Liver (tissue), 9 donors: ENCODE data around the gene TM4SF1. TPM values are rescaled to one million over a fixed set of nuclear protein-coding genes. Genes with fewer than 3 reads are reported as not detected.

ENCODE experiments used
- DNase-seq: peaks from one replicate; pipeline ENCODE4 v3.0.0-alpha.2; 2017; ENCODE audit warnings: low spot score
- H3K27ac ChIP-seq, 2 donors: one replicate each; pipeline ENCODE4 v1.7.0; 2013; ENCODE audit warnings: inconsistent platforms in 2 of 2, low read length in 2 of 2, control low read depth in 1 of 2, low read depth in 1 of 2, mild to moderate bottlenecking in 1 of 2
- H3K27me3 ChIP-seq, 4 donors: one replicate each; pipeline versions ENCODE4 v1.6.1 to v1.7.0; 2013; ENCODE audit warnings: low read length in 3 of 4, inconsistent platforms in 1 of 4, mild to moderate bottlenecking in 1 of 4, moderate library complexity in 1 of 4; ENCODE audit not compliant: control insufficient read depth in 4 of 4, insufficient read depth in 4 of 4
- H3K36me3 ChIP-seq, 4 donors: one replicate each; pipeline versions ENCODE4 v1.6.1 to v1.7.0; 2013; ENCODE audit warnings: low read length in 3 of 4, mild to moderate bottlenecking in 3 of 4, low read depth in 1 of 4, moderate library complexity in 1 of 4; ENCODE audit not compliant: control insufficient read depth in 4 of 4, insufficient read depth in 3 of 4
- H3K4me1 ChIP-seq, 4 donors: one replicate each; pipeline versions ENCODE4 v1.6.1 to v1.7.0; 2013; ENCODE audit warnings: low read length in 3 of 4, mild to moderate bottlenecking in 3 of 4, moderate library complexity in 1 of 4; ENCODE audit not compliant: control insufficient read depth in 4 of 4, insufficient read depth in 4 of 4
- H3K4me3 ChIP-seq, 3 donors: one replicate each; pipeline versions ENCODE4 v1.6.1 to v1.7.0; 2013; ENCODE audit warnings: low read length in 3 of 3, control low read depth in 1 of 3, low read depth in 1 of 3, mild to moderate bottlenecking in 1 of 3
- H3K9ac ChIP-seq, 2 donors: one replicate each; pipeline ENCODE4 v1.7.0; 2013; ENCODE audit warnings: low read length in 2 of 2, mild to moderate bottlenecking in 2 of 2, moderate library complexity in 2 of 2, control low read depth in 1 of 2, low read depth in 1 of 2
- H3K9me3 ChIP-seq, 4 donors: one replicate each; pipeline versions ENCODE4 v1.6.1 to v1.7.0; 2013; ENCODE audit warnings: low read length in 3 of 4; ENCODE audit not compliant: control insufficient read depth in 4 of 4
- ATF3 ChIP-seq: IDR thresholded peaks from 2 replicates; pipeline ENCODE4 v1.6.1; 2016; ENCODE audit warnings: antibody characterized with exemption
- CTCF ChIP-seq: fragments of 150-350 bp; IDR thresholded peaks from 2 replicates; pipeline ENCODE4 v1.5.1; 2017; ENCODE audit warnings: improper control_type of control experiment, low read depth, low read length; ENCODE audit not compliant: missing input control
- FOXA2 ChIP-seq: IDR thresholded peaks from 2 replicates; pipeline ENCODE4 v1.6.1; 2016; ENCODE audit warnings: antibody characterized with exemption
- HNF4A ChIP-seq, 2 donors: conservative IDR thresholded peaks; 2 replicates each; pipeline ENCODE4 v1.6.1; 2016; ENCODE audit warnings: antibody characterized with exemption in 2 of 2, mild to moderate bottlenecking in 2 of 2
- JUND ChIP-seq, 2 donors: IDR thresholded peaks; 2 replicates each; pipeline ENCODE4 v1.6.1; 2016; ENCODE audit warnings: antibody characterized with exemption in 2 of 2
- MAX ChIP-seq: IDR thresholded peaks from 2 replicates; pipeline ENCODE4 v1.6.1; 2016; ENCODE audit warnings: antibody characterized with exemption
- NR2F2 ChIP-seq: IDR thresholded peaks from 2 replicates; pipeline ENCODE4 v1.6.1; 2016; ENCODE audit warnings: antibody characterized with exemption
- RAD21 ChIP-seq, 2 donors: IDR thresholded peaks; 2 replicates each; pipeline ENCODE4 v1.6.1; 2016; ENCODE audit warnings: antibody characterized with exemption in 2 of 2, mild to moderate bottlenecking in 2 of 2
- REST ChIP-seq: IDR thresholded peaks from 2 replicates; pipeline ENCODE4 v1.6.1; 2016; ENCODE audit warnings: antibody characterized with exemption, mild to moderate bottlenecking
- RXRA ChIP-seq, 2 donors: IDR thresholded peaks; 2 replicates each; pipeline ENCODE4 v1.6.1; 2017 to 2018; ENCODE audit warnings: antibody characterized with exemption in 2 of 2, mild to moderate bottlenecking in 1 of 2
- SP1 ChIP-seq: IDR thresholded peaks from 2 replicates; pipeline ENCODE4 v1.6.1; 2018; ENCODE audit warnings: antibody characterized with exemption, mild to moderate bottlenecking
- TAF1 ChIP-seq: conservative IDR thresholded peaks from 2 replicates; pipeline ENCODE4 v1.6.1; 2016; ENCODE audit warnings: antibody characterized with exemption, mild to moderate bottlenecking
- YY1 ChIP-seq: IDR thresholded peaks from 2 replicates; pipeline ENCODE4 v1.6.1; 2016; ENCODE audit warnings: antibody characterized with exemption, mild to moderate bottlenecking
- ZBTB33 ChIP-seq: IDR thresholded peaks from 2 replicates; pipeline ENCODE4 v1.6.1; 2016; ENCODE audit warnings: antibody characterized with exemption
- WGBS: extraction: QIAGEN DNeasy Blood & Tissue Kit; methylation state at CpG from one replicate; pipeline ENCODE4 v1.1.7; 2013; 5-methylcytosine and 5-hydroxymethylcytosine counted together
- polyA plus RNA-seq, 2 donors: library from polyadenylated mRNA; stranded (reverse) in 1 of 2; unstranded in 1 of 2; fragments of 200-250 nt in 1 of 2; fragments of >200 nt in 1 of 2; fragmentation: Nextera tagmentation in 1 of 2; extraction: Ambion mirVana in 1 of 2; gene quantifications; one replicate each; pipeline versions ENCODE4 v1.2.1 to v1.2.3, GENCODE V29; 2013 to 2015
- total RNA-seq, 2 donors: library from RNA; depleted of rRNA; stranded (reverse); fragments of >200 nt; gene quantifications; one replicate each; pipeline ENCODE4 v1.2.3, GENCODE V29; 2014
- donor health status: healthy.
- donor health status: healthy.
- donor health status: healthy.
- donor health status: healthy.
- donor health status: healthy.

Gene TM4SF1
- total and polyA plus RNA-seq, 4 donors: 20.0 to 31.5 (median 25.1) TPM

GRCh38 chr3:149393345-149394160 lies 16.1 kb upstream of the TM4SF1 start:
- H3K27ac ChIP-seq: peak overlapping the region in 1 of 2 donors; percentile 9
- H3K36me3 ChIP-seq: no peaks in the 10 kb centered on the region
- no peaks in the 10 kb centered on the region for H3K27me3 ChIP-seq
- 23% methylated on average over 4 of the region's 4 CpGs for WGBS
- H3K9ac ChIP-seq: peak overlapping the region; percentile 1 to 14
- no peak overlapping the region for H3K4me3 ChIP-seq
- DNase-seq: peak; percentile 52
- TF ChIP-seq NR2F2 (no peak), JUND (IDR thresholded peaks at IDR 0.05) (no peak), RXRA (IDR thresholded peaks at IDR 0.05) (peak; percentile 9 to 17), RAD21 (IDR thresholded peaks at IDR 0.05) (peak; percentile 97 to 98), CTCF (peak; percentile 96), HNF4A (conservative IDR thresholded peaks at IDR 0.05) (peak; percentile 21 to 40), YY1 (peak; percentile 13), ZBTB33 (no peak), FOXA2 (peak; percentile 29), REST (no peak), TAF1 (no peak), MAX (no peak), ATF3 (no peak)
- peaks cover 8 to 46% (median 31%) of the 10 kb centered on the region in 4 donors for H3K4me1 ChIP-seq
- no peaks in the 10 kb centered on the region for H3K9me3 ChIP-seq

GRCh38 chr3:149391960-149392359 lies 14.5 kb upstream of the TM4SF1 start:
- no peak for TF ChIP-seq CTCF
- peak in 1 of 2 donors; percentile 53 for TF ChIP-seq RXRA (IDR thresholded peaks at IDR 0.05)
- no peak for TF ChIP-seq ATF3
- TF ChIP-seq YY1: peak; percentile 27
- peak; percentile 82 to 83 for TF ChIP-seq HNF4A (conservative IDR thresholded peaks at IDR 0.05)
- TF ChIP-seq NR2F2: no peak
- TF ChIP-seq JUND (IDR thresholded peaks at IDR 0.05): peak in 1 of 2 donors; percentile 22
- TF ChIP-seq SP1: peak; percentile 46
- peak; percentile 30 to 66 for TF ChIP-seq RAD21 (IDR thresholded peaks at IDR 0.05)
- H3K27me3 ChIP-seq: no peaks in the 10 kb centered on the region
- H3K9me3 ChIP-seq: no peaks in the 10 kb centered on the region
- H3K36me3 ChIP-seq: no peaks in the 10 kb centered on the region
- H3K4me1 ChIP-seq: peaks cover 8 to 43% (median 29%) of the 10 kb centered on the region in 4 donors
- peak overlapping the region; percentile 36 for H3K27ac ChIP-seq
- DNase-seq: no peak
- peak overlapping the region in 1 of 2 donors; percentile 51 for H3K9ac ChIP-seq
- H3K4me3 ChIP-seq: no peak overlapping the region
- WGBS: 32% methylated on average over 5 of the region's 5 CpGs
